COR-L47 (cell line): Measurements from ENCODE around the gene CD2AP.
"Not testable (repeated sequence)": the region's sequence is repeated elsewhere in the genome, so short reads cannot be mapped to it uniquely, and the experiment has no call there.

Experiments used
- DNase-seq: peaks from one replicate; lab custom pipeline; 2025; lab: John Stamatoyannopoulos, UW

CD2AP gene

DNA sequence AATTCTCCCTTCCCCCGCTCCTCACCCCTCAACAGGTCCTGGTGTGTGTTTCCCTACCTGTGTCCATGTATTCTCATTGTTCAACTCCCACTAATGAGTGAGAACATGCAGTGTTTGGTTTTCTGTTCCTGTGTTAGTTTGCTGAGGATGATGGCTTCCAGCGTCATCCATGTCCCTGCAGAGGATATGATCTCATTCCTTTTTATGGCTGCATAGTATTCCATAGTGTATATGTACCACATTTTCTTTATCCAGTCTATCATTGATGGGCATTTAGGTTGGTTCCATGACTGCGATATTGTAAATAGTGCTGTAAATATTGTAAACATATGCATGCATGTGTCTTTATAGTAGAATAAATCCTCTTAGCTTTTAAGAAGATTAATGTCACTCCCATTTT, 89.0 kb downstream of the CD2AP start:
- not testable (repeated sequence) for DNase-seq

DNA sequence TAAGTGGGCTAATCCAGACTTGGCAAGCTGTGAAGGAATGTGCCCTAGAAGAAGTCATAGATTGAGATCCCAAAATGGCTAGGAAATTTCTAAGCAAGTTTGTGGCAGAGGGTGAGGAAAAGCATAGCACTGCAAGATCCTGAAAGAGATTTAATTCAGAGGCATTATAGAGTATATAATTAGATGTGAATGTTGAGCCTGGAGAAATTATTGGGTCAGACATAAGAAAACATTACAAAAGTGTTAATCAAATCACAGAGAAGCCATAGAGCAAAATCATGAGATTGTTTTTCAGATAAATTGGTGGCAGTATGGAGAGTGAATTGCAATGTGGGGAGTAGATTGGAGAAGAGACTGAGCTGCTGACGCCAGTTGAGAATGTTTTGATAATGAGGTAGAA, 90.0 kb downstream of the CD2AP start:
- DNase-seq, result no peak

DNA sequence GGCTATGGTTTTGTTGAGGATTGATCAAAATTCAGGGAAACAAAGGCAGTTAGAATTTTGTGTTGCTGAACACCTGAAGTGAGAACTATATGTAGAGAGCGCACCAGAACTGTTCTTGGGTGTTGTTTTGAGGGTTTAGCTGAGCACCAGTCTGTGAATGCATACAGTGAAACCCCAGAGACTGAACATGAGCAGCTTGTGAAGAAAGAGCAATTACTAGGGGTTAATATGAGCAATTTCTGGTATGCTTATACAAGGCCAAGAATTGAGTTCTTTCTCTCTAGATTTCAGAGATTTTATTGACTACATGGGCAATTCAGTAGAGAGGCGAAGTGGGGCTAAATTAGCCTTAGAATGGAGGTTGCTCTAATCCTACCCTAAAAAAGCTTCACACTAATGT, 93.9 kb downstream of the CD2AP start:
- no peak for DNase-seq

DNA sequence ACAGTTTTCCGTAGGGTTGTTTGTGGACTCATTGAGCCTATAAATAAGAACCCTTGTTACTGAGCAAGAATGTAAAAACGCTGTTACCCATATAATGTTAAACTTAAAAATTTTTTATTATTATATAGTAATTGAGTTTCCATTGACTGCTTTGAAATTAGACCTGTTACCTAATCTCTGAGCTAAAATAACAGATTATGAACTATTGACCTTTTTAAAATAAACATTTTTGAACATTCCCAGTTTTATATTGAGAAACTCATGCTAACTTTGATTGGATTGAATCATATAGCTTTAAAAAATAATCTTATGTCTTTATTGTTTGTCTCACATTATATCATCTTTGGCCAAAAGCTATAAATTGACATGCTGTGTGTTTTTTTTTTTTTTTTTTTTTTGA, 95.5 kb downstream of the CD2AP start:
- DNase-seq, result no peak

DNA sequence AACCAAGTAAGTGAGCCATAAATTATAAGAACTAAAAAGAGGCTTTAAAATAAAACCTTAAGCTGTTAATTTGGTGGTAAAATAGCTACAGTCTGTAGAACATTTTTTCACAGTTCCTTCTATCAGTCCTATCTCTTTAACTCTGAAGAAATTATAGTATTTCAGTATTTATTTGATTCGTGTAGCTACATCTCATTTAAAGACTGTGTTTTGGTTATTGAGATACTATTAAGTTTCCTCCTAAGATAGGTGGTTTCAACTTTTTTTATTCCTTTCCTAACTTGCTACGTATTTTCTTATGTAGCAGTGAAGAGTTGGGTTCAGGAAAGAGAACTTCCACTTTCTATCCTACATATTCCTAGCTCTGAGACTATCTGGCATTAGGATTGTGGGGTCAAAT, 97.2 kb downstream of the CD2AP start:
- no peak for DNase-seq

DNA sequence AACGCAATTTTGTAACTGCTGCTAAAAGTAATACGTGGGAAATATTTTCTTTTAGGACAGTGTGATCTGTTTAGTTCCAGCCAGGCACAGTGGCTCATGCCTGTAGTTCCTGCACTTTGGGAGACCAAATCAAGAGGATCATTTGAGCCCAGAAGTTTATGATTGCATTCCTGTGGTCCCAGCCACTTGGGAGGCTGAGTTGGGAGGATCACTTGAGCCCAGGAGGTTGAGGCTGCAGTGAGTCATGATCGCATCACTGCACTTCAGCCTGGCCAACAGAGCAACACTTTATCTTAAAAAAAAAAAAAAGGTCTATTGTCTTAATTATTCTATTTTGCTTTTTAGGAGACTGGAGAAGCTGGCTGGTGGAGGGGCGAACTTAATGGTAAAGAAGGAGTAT, 101.5 kb downstream of the CD2AP start:
- DNase-seq, result no peak

DNA sequence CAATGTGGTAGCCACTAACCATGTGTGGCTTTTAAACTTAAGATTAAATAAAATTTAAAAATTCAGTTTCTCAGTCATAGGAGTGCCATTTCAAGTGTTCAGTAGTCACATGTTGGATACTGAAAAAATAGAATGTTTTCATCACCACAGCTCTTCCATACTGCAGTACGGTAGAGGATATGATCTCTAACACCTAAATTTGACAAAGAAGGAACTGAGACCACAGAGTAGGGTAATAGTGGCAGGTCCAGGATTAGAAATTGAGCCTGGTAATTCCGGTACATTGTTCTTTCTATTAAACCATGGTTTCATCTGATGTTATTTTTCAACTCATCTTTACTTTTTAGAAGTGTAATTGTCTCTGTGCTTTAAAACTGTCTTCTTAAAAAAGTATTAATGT, 104.0 kb downstream of the CD2AP start:
- DNase-seq, result no peak

DNA sequence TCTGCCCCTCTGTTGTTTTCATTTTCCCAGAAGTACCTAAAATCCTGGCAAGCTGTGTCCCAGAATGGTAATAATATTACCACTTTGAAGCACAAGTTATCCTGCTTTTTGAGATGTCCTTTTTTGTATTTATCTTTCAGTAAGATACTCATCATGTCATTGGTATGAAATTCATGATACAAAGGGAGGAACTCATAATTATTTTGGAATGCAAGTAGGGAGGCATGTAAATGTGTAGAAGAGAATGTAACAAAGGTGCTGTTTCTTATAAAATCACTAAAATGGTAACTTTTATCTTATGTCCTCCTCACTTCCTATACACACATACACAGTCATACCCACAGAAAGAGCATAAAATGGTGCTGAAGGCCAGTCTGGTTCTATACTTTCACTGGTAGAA, 109.9 kb downstream of the CD2AP start:
- no peak for DNase-seq

DNA sequence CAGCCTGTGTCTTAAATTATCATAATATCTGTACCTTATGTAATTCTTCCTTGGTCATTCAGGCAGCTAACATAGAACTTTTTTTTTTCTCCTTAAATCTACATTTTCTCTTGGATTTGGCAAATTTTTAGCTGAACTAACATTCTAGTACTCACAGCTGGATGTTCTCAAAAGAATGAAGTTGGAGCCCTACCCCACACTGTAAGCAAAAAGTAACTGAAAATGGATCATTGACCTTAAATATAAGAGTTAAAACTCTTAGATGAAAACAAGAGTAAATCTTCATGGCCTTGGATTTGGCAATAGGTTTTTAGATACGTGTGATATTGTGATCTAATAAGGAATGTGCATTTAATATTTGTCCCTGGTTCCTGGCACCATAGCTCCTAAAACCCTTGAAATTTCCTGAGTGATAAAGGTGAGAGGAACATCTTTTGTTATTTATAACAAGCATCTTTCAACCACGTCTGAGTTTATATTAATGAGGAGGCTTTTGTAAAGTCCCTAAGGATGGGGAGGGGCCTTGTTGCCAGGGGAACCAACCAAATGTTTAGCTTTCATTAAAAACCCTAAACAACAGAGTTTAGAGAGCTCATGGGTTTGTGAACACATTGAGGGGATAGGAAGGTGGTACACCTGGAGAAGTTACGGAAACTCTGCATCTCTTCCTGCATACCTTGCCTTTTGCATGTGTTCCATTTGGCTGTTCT, 114.7 kb downstream of the CD2AP start:
- no peak for DNase-seq

DNA sequence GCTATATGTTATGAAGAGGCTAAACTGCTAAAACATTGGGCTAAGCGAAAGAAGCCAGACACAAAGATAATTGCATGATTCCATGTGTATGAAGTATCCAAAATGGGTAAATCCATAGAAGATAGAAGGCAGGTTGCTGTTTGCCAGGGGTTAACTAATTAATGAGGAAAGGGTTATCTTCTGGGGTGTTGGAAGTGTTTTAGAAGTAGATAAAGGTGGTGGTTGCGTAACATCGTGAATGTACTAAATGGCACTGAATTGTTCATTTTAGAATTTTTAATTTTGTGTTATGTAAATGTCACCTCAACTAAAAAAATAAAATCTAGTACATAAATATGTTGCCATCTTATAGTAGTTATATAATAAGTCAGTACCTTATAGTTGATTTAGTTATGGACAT, 116.4 kb downstream of the CD2AP start:
- no peak for DNase-seq

DNA sequence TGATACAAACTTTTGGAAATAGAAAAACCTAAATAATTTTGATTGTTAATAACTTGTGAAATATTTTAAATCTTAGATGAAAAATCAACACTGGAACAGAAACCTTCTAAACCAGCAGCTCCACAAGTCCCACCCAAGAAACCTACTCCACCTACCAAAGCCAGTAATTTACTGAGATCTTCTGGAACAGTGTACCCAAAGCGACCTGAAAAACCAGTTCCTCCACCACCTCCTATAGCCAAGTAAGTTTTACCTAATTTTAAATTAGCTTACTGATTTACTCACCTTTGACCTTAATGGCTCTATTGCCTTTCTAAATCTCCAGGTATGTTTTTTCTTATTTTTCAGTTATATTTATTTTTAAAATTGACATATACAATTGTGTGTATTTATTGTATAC, 118.2 kb downstream of the CD2AP start:
- DNase-seq, result no peak

DNA sequence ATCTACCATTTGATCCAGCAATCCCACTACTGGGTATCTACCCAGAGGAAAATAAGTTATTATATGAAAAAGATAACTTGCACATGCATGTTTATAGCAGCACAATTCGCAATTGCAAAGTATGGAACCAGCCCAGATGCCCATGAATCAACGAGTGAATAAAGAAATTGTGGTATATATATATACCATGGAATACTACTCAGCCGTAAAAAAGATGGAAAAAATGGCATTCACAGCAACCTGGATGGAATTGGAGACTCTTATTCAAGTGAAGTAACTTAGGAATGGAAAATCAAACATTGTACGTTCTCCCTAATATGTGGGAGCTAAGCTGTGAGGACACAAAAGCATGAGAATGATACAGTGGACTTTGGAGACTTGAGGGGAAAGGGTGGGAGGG, 120.8 kb downstream of the CD2AP start:
- DNase-seq, result no peak

DNA sequence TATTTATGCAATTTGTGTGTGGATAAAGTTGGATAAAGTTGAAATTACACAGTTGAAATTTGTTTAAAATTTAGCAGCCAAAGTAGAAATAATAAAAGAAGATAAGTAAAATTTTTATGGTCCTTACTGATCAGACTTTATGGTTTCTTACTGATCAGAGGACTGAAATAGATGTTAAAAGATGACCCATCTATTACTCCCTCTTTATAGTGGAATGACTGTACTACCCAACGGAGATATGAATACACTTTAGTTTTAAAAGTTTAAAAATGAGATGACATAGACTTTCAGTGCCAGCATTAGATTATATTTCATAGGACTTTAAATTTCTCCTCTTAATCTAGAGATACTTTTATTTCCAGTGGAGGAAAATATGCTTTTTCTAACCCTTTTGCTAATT, 121.9 kb downstream of the CD2AP start:
- DNase-seq, result no peak

DNA sequence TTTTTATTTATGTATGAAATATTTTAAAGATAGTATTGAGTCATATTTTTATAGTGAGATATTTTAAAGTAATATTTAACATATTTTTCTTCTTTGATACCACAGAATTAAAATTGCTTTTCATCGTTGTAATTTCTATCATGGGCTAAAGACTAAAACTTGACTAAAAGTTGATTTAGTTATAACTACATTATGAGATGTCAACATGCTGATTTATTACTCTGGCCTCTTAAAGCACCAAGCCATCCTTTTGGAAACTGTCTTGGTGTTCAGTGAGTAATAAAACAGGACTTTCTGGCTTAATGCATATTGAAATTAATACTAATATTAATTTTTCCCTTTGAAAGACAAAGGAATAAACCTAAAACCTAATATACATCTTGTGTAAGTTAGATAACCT, 125.6 kb downstream of the CD2AP start:
- no peak for DNase-seq

DNA sequence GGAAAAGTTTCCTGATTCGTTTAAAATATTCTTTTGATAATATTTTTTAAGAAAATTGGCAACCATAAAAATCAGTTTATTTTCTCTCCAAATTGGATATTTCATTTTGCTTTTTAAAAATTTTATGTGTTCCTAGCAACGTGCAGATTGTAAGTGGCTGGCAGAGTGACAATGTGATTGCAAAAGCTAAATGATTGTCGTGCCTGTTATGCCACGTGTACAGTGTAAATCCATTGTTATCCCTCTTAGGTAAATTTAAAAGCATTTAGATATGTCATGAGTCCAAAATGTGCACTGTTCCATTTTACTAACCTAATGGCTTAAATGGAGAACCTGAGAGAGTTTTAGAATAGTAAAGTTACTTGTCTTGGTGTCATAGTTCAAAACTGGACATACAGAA, 126.4 kb downstream of the CD2AP start:
- no peak for DNase-seq

DNA sequence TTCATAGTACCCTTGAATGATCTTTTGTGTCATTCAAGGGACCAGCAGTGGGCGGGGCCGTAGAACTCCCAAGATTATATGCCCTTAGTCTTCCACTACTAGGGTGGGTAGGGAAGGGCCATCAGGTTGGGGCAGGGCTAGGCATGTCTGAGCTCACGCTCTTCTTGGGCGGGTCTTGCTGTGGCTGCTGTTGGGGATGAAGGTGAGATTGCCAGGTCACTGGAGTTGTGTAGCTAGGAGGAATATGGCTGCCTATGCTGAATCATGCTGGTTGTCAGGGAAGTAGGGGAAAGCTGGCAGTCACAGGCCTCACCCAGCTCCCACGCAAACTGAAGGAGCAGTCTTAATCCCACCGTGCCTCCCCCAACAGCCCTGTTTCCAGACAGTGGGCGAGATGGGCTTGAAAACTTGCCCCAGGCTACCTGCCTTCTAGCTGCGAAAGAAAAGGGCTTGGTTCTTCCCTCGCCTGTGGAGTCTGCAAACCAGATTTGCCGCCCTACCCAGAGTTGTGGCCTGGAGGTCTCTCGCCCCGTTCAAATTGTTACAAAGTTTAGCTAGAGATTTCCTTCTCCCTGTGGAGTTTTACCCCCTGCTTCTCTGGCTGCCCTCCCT, 144.4 kb downstream of the CD2AP start:
- no peak for DNase-seq

DNA sequence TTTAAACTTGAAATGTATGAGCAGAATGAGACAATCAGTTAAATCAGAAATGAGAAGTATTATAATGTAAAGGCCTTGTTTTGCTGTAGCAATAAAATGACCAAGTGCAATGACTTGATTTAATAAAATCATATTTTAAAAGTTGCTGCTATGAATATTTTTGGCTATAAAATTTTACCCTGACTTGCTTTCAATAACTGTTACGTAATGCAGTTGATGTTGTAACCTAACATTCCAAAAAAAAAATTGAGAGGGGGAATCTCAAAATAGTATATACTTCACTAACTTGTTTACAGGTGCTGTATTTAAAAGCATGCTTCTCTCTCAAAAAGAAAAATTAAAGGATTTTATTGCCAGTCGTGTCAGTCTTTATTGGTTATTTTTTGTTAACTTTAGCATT, 149.2 kb downstream of the CD2AP start:
- DNase-seq, result no peak

DNA sequence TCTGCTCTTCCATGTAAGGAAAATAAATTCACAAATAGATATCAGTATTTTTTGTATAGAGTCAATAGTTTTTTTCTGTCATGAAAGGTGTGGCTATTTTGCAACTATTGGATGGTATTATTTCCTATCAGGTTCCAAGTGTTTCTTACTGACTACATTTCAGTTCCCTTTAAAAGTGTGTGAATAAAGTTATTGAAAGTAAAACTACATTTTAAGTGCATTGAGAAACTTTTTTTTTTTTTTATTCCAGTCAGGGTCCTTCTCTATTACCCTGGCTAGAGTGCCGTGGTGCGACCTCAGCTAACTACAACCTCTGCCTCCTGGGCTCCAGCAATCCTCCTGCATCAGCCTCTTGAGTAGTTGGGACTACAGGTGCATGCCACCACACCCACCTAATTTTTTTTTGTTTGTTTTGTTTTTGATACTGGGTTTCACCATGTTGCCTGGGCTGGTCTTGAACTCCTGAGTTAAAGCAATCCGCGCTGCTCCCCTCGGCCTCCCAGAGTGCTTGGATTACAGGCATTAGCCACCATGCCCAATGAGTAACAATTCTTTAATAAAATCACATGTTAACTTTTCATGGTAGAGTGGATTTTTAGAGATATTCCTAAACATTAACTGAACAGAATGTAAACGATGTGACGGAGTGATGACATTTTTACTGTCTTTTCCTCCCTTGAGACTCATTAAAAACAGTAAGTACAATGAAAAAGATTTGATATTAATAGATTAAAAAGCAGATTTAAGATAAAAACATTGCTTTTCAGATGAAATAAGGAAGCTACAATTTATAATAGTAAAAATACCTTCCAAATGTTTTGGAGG, 151.1 kb downstream of the CD2AP start:
- DNase-seq, result no peak

DNA sequence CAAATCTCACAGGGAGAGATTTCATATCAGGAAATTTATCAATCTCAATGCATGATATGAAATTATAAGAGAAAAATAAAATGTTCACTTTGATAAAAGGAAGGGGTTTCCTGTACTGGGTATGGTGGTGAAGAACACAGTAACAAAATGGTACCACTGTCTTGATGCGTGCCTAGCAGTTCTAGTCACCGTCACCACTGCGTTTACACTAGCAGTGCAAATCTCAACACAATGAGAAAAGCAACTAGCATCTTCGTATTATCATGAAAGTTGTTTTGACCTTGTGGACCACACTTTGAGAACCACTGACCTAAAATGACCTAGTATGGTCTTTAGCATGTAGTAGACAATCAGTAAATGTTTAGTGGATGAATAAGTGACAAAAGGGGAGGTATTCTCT, 152.4 kb downstream of the CD2AP start:
- DNase-seq, result no peak

DNA sequence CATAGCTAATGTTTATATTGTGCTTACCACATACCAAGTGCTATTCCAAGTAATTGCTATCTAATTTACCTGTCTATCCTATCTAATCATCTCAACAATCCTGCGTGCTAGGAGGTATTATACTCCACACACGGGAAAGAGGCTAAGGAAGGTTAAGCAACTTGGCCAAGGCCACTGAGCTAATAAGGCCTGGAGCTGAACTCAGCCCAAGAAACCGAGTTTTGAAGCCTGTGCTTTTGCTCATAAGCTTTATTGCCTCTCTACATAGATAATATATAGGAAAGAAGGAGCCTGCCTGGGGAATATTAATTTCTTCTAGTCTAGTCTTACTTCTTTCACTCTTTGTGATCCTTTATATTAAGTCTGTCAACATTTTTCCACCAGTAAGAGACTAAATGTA, 153.0 kb downstream of the CD2AP start:
- no peak for DNase-seq

DNA sequence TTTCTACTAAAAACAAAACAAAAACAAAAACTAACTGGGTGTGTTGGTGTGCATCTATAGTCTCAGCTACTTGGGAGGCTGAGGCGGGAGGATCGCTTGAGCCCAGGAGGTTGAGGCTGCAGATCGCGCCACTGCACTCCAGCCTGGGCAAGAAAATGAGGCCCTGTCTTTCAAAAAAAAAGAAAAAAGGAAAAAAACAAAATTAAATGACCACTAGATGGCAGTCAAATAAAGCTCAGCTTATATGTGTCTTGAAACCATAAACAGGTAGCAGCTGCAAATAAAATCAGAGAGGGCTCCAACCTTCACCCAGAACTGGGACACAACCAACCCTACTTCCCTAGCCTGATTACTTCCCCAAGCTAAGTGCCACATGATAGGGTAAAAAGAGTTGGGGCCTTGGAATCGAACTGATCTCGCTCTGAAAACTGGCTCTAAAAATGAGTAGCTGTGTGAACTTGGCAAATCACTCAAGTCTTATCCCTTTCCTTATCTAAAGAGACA, 153.7 kb downstream of the CD2AP start:
- peak; percentile 56 for DNase-seq

DNA sequence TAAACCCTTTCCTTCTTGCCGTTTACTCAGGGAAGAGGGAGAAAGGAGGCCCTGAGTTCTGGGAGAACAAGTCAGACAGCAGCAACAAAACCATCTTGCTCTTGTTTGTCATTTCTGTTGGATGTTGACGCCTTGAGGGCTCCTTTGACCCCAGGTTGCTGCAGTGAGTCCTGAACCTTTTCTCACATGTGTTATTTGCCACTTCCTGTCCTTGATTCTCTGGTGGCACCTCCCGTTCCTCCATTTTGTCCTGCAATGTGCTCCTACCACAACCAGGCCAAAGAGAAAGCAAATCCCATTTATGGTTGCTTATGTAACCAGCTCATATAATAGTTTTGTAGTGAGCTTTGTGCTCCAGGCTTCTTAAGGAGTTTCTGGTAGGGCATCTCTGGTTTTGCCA, 154.2 kb downstream of the CD2AP start:
- DNase-seq, result no peak

DNA sequence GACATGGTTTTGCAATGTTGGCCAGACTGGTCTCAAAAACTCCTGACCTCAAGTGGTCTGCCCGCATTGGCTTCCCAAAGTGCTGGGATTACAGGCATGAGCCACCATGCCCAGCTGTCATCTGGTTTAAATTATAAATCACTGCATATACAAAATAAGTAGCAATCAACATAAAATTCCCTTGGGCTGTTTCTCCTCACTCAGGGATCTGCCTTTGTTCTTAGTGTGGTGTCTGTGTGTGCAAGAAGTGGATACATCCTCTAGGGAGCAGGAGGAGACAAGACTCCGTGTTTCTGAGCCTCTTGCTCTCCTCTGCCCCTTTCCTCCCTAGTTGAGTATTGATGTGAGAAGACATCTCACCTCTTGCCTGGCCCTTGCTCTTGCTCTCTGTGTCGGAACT, 155.6 kb downstream of the CD2AP start:
- peak; percentile 13 for DNase-seq
